Measurements from ENCODE around the gene NOS3.
A peak's percentile ranks its signal among the peaks of the same experiment; 100 is the strongest.

Gene NOS3

DNA sequence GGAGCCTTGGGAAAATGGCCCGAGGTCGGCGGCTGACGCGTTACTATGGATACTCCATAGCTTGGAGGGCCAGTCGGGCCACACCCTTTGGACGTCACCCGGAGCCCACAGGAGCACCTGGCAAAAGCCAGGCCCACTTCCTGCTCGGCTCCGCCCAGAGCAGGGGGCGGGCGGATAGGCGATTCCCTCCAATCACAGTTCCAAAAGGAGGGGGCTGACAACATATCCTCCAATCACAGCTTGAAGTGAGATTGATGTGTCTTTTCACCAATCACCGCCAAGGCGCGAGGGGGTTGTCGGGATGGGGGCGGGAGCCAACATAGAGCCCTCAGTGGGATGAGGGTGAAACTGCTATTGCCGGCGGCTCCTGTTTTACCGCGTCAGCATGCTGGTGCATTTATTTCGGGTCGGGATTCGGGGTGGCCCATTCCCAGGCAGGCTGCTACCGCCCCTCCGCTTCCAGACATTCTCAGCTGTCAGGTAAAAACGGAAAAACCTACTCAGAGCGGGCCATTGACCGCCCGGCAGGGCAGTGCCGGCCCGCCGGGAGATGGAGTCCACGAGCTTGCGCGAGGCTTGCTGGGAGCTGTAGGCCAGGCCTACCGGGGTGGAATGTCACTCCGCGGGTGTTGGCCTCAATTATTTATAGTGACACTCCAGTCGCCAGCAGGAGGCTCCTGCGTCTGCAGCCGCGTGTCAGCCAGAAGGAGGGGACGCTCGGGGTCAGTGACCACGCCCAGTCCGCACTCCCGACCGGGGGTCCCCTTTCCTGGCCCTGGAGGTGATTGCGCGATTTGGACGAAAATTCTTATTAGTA is 37.5 kb downstream of the NOS3 start, which contains the start of gene ABCB8:
ABCB8 (plus strand) TSS at position 320 of the 817 bp plus-strand sequence; CDS start at position 386, 66 bp downstream.
- TF ChIP-seq, protein P1, sequence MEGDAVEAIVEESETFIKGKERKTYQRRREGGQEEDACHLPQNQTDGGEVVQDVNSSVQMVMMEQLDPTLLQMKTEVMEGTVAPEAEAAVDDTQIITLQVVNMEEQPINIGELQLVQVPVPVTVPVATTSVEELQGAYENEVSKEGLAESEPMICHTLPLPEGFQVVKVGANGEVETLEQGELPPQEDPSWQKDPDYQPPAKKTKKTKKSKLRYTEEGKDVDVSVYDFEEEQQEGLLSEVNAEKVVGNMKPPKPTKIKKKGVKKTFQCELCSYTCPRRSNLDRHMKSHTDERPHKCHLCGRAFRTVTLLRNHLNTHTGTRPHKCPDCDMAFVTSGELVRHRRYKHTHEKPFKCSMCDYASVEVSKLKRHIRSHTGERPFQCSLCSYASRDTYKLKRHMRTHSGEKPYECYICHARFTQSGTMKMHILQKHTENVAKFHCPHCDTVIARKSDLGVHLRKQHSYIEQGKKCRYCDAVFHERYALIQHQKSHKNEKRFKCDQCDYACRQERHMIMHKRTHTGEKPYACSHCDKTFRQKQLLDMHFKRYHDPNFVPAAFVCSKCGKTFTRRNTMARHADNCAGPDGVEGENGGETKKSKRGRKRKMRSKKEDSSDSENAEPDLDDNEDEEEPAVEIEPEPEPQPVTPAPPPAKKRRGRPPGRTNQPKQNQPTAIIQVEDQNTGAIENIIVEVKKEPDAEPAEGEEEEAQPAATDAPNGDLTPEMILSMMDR (conservative IDR thresholded peaks at IDR 0.05; ENCODE audit: low read length): peak; percentile 47
- H3K4me3 ChIP-seq (ENCODE audit: low read length): peak within 1 kb of the TSS; percentile 88
- DNase-seq (ENCODE audit: low read depth): peak; percentile 98

DNA sequence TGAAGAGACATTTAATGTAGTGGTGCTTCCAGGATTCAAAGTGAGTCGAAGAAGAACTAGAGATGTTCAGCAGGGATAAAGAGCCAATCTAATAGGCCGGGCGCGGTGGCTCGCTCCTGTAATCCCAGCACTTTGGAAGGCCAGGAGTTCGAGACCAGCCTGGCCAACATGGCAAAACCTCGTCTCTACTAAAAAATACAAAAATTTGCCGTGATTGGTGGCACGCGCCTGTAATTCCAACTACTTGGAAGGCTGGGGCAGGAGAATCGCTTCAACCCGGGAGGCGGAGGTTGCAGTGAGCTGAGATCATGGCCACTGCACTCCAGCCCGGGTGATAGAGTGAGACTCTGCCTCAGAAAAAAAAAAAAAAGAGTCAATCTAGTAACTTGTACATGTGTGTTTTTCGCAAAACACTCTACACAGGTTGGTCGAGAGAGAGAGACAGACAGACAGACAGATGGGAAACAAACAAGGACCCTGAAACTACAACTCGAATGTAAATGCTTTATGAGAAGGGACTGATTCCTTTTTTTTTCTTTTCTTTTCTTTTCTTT is 38.2 kb downstream of the NOS3 start:
- no peak for DNase-seq (ENCODE audit: low read depth)

DNA sequence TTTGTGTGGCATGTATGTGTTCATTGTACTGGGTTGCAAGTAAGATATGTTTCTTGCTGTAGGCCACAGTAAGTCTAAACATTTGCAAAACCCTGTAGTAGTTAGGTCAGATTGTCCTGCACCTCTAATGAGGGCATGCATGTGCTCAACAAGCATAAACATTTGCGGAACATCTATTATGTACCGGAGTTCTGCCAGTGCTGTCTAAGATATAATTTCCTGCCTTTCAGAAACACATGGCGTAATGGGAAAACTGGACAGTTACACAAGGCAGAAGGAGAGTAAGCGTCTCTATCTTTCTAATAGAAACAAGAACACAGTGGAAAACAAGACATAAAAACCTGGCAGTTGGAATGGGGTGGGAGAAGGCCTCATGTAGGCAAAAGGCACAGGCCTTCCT is 40.2 kb downstream of the NOS3 start:
- no peak overlapping the region for H3K4me3 ChIP-seq (ENCODE audit: low read length)
- TF ChIP-seq, protein P1 (conservative IDR thresholded peaks at IDR 0.05; ENCODE audit: low read length): no peak
- DNase-seq (ENCODE audit: low read depth): no peak

More for the DNA sequence above, 38.2 kb downstream of the NOS3 start:
- TF ChIP-seq, protein P1 (conservative IDR thresholded peaks at IDR 0.05; ENCODE audit: low read length): no peak
- H3K4me3 ChIP-seq (ENCODE audit: low read length): peak overlapping the region; percentile 88

DNA sequence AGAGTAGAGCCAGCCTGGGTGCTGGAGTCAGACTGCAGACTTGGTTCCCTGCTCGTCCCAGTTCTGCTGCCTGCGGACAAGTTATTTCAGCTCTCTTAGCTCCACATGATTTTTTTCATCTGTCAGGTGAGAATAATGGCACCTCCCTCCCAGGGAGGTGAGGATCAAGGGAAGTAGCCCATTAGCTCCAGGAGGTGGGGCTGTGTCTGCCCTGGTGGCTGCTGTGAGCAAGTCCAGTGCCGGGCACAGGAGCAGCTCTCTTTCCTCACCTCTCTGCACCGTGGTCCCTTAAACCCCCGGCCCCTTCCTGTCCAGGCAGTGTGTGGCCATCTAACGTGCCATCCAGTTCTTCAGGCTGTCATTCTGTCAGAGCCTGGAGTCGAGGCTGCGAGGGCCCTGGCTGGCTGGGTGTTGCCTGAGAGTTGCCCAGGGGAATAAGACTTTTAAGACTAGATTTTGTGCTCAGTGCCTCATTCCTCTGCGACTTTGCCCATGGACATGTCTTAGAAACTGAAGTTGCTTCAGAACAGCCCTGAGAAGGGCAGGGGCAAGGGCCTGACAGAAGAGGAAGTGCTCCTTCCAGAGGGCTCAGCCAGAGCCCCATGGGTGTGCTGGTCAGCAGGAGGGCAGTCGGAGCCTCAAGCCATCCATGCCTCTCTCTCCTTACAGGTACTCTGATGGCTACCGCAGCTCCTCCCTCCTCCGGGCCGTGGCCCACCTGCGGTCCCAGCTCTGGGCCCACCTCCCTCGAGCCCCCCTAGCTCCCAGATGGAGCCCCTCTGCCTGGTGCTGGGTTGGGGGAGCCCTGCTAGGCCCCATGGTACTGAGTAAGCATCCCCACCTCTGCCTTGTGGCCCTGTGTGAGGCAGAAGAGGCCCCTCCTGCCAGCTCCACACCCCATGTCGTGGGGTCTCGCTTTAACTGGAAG is 42.4 kb downstream of the NOS3 start:
- DNase-seq (ENCODE audit: low read depth): no peak
- H3K4me3 ChIP-seq (ENCODE audit: low read length): no peak overlapping the region
- TF ChIP-seq, protein P1 (conservative IDR thresholded peaks at IDR 0.05; ENCODE audit: low read length): no peak

DNA sequence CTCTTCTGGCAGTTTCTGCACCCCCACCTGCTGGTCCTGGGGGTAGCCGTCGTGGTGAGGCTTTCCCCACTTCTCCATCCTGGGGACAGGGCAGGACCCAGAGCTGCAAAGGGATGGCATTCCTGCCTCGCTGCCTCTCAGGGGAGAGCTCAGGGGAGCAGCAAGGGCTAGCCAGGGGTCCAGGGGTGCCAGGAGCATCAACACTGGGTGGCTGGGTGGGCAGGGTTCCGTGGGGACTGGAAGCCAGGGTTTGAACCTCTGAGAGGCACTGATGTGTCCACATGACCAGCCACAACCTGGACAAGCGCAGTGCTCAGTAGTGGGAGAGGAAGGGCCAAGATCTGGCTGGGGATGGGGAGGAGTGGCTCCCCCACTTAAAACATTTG is 43.0 kb downstream of the NOS3 start:
- H3K4me3 ChIP-seq (ENCODE audit: low read length): no peak overlapping the region
- TF ChIP-seq, protein P1 (conservative IDR thresholded peaks at IDR 0.05; ENCODE audit: low read length): no peak
- no peak for DNase-seq (ENCODE audit: low read depth)

DNA sequence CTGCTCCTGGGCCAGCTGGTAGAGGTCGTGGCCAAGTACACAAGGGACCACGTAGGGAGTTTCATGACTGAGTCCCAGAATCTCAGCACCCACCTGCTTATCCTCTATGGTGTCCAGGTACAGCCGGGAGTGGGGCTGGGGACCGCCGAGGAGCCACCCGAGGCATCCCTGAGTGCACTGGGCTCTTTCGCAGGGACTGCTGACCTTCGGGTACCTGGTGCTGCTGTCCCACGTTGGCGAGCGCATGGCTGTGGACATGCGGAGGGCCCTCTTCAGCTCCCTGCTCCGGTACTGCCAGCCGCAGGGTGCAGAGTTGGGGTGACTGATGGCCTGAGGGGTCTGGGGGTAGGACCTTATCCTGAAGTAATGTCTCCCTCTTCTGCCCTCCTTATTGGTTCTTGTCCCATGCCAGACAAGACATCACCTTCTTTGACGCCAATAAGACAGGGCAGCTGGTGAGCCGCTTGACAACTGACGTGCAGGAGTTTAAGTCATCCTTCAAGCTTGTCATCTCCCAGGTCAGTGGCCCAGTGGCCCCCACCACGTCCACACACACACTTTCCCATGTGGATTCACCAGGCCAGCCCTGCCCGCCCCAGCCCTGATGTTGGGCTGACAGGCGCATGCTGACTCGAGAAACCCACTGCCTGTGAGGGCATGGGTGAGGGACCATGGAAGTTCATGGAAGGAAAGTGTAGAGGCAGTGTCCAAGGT is 43.7 kb downstream of the NOS3 start:
- TF ChIP-seq, protein P1 (conservative IDR thresholded peaks at IDR 0.05; ENCODE audit: low read length): no peak
- H3K4me3 ChIP-seq (ENCODE audit: low read length): no peak overlapping the region
- no peak for DNase-seq (ENCODE audit: low read depth)
